Measurements from ENCODE around the gene UBE4B. TPM values are rescaled to one million over a fixed set of nuclear protein-coding genes. Genes with fewer than 3 reads are reported as not detected.

UBE4B gene
- total and polyA plus RNA-seq, 2 of the 13 experiments (the other 11 are each of a cell fraction or from before 2014, with no cell fraction given) = 15.2 to 24.8 TPM

DNA sequence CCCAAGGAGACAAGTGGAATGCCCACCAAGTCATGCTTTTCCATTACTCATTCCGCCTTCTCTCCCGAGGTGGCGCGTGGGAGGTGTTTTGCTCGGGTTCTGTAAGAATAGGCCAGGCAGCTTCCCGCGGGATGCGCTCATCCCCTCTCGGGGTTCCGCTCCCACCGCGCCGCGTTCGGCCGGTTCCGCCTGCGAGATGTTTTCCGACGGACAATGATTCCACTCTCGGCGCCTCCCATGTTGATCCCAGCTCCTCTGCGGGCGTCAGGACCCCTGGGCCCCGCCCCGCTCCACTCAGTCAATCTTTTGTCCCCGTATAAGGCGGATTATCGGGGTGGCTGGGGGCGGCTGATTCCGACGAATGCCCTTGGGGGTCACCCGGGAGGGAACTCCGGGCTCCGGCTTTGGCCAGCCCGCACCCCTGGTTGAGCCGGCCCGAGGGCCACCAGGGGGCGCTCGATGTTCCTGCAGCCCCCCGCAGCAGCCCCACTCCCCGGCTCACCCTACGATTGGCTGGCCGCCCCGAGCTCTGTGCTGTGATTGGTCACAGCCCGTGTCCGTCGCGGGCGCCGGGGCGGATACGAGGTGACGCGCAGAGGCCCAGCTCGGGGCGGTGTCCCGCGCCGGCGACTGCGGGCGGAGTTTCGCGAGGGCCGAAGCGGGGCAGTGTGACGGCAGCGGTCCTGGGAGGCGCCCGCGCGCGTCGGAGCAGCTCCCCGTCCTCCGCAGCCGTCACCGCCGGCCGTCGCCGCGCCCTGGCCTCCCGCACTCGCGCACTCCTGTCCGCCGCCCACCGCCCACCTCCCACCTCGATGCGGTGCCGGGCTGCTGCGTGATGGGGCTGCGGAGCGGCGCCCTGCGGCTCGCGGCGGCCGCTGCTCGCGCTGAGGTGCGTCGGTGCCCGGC lies 177.4 kb downstream of the UBE4B start, which contains the start of gene KIF1B (continued):
- peak; percentile 60; the same call in 1 of the 2 replicates for TF ChIP-seq HNRNPUL1 (IDR thresholded peaks at IDR 0.05; ENCODE audit: low read depth, low read length)
- no peak for TF ChIP-seq EEA1 (CRISPR knock-in tag; IDR thresholded peaks at IDR 0.05; ENCODE audit: borderline replicate concordance)
- TF ChIP-seq, protein P1, sequence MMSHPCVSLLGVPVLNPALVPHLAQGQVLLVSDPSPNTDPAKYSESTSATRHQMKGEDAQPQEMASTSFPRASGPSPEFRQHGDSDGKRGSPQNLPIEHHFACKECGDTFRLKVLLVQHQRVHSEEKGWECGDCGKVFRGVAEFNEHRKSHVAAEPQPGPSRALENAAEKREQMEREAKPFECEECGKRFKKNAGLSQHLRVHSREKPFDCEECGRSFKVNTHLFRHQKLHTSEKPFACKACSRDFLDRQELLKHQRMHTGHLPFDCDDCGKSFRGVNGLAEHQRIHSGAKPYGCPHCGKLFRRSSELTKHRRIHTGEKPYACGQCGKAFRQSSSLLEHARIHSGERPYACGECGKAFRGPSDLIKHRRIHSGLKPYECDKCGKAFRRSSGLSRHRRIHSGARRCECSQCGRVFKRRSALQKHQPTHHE (CRISPR knock-in tag; IDR thresholded peaks at IDR 0.05; ENCODE audit: borderline replicate concordance) = no peak; the same call in 1 of the 2 replicates
- TF ChIP-seq ZNF660 (CRISPR knock-in tag; IDR thresholded peaks at IDR 0.05; ENCODE audit: borderline replicate concordance, low read depth) = no peak
- TF ChIP-seq, protein P2, sequence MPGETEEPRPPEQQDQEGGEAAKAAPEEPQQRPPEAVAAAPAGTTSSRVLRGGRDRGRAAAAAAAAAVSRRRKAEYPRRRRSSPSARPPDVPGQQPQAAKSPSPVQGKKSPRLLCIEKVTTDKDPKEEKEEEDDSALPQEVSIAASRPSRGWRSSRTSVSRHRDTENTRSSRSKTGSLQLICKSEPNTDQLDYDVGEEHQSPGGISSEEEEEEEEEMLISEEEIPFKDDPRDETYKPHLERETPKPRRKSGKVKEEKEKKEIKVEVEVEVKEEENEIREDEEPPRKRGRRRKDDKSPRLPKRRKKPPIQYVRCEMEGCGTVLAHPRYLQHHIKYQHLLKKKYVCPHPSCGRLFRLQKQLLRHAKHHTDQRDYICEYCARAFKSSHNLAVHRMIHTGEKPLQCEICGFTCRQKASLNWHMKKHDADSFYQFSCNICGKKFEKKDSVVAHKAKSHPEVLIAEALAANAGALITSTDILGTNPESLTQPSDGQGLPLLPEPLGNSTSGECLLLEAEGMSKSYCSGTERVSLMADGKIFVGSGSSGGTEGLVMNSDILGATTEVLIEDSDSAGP (CRISPR knock-in tag; IDR thresholded peaks at IDR 0.05; ENCODE audit: borderline replicate concordance) = peak; percentile 82
- TF ChIP-seq, protein P3, sequence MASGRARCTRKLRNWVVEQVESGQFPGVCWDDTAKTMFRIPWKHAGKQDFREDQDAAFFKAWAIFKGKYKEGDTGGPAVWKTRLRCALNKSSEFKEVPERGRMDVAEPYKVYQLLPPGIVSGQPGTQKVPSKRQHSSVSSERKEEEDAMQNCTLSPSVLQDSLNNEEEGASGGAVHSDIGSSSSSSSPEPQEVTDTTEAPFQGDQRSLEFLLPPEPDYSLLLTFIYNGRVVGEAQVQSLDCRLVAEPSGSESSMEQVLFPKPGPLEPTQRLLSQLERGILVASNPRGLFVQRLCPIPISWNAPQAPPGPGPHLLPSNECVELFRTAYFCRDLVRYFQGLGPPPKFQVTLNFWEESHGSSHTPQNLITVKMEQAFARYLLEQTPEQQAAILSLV (CRISPR knock-in tag; IDR thresholded peaks at IDR 0.05; ENCODE audit: borderline replicate concordance) = peak; percentile 75; the same call in 1 of the 2 replicates
- TF ChIP-seq ARNTL (CRISPR knock-in tag; IDR thresholded peaks at IDR 0.05) = no peak
- TF ChIP-seq, protein P4, sequence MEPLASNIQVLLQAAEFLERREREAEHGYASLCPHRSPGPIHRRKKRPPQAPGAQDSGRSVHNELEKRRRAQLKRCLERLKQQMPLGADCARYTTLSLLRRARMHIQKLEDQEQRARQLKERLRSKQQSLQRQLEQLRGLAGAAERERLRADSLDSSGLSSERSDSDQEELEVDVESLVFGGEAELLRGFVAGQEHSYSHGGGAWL (CRISPR knock-in tag; IDR thresholded peaks at IDR 0.05) = no peak; the same call in 1 of the 2 replicates
- TF ChIP-seq, protein P5, sequence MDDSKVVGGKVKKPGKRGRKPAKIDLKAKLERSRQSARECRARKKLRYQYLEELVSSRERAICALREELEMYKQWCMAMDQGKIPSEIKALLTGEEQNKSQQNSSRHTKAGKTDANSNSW (CRISPR knock-in tag; IDR thresholded peaks at IDR 0.05; ENCODE audit: borderline replicate concordance) = no peak
- TF ChIP-seq, protein P6, sequence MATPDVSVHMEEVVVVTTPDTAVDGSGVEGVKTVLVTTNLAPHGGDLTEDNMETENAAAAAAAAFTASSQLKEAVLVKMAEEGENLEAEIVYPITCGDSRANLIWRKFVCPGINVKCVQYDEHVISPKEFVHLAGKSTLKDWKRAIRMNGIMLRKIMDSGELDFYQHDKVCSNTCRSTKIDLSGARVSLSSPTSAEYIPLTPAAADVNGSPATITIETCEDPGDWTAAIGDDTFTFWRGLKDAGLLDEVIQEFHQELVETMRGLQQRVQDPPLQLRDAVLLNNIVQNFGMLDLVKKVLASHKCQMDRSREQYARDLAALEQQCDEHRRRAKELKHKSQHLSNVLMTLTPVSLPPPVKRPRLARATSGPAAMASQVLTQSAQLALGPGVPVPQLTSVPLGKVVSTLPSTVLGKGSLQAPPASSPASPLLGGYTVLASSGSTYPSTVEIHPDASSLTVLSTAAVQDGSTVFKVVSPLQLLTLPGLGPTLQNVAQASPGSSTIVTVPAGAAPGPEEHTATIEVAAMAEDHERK (CRISPR knock-in tag; IDR thresholded peaks at IDR 0.05; ENCODE audit: low read depth) = peak; percentile 17; the same call in 1 of the 2 replicates
- TF ChIP-seq, protein P7, sequence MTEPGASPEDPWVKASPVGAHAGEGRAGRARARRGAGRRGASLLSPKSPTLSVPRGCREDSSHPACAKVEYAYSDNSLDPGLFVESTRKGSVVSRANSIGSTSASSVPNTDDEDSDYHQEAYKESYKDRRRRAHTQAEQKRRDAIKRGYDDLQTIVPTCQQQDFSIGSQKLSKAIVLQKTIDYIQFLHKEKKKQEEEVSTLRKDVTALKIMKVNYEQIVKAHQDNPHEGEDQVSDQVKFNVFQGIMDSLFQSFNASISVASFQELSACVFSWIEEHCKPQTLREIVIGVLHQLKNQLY (CRISPR knock-in tag; IDR thresholded peaks at IDR 0.05) = 0 out of 2 replicates have a peak, but pooled peaks have one; percentile 31
- TF ChIP-seq ZNF557 (CRISPR knock-in tag; IDR thresholded peaks at IDR 0.05) = no peak
- TF ChIP-seq, protein P8, sequence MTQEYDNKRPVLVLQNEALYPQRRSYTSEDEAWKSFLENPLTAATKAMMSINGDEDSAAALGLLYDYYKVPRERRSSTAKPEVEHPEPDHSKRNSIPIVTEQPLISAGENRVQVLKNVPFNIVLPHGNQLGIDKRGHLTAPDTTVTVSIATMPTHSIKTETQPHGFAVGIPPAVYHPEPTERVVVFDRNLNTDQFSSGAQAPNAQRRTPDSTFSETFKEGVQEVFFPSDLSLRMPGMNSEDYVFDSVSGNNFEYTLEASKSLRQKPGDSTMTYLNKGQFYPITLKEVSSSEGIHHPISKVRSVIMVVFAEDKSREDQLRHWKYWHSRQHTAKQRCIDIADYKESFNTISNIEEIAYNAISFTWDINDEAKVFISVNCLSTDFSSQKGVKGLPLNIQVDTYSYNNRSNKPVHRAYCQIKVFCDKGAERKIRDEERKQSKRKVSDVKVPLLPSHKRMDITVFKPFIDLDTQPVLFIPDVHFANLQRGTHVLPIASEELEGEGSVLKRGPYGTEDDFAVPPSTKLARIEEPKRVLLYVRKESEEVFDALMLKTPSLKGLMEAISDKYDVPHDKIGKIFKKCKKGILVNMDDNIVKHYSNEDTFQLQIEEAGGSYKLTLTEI (CRISPR knock-in tag; conservative IDR thresholded peaks at IDR 0.05) = no peak
- TF ChIP-seq, protein P9, sequence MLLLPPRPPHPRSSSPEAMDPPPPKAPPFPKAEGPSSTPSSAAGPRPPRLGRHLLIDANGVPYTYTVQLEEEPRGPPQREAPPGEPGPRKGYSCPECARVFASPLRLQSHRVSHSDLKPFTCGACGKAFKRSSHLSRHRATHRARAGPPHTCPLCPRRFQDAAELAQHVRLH (CRISPR knock-in tag; IDR thresholded peaks at IDR 0.05; ENCODE audit: borderline replicate concordance, low read depth) = peak; percentile 88
- TF ChIP-seq, protein P10, sequence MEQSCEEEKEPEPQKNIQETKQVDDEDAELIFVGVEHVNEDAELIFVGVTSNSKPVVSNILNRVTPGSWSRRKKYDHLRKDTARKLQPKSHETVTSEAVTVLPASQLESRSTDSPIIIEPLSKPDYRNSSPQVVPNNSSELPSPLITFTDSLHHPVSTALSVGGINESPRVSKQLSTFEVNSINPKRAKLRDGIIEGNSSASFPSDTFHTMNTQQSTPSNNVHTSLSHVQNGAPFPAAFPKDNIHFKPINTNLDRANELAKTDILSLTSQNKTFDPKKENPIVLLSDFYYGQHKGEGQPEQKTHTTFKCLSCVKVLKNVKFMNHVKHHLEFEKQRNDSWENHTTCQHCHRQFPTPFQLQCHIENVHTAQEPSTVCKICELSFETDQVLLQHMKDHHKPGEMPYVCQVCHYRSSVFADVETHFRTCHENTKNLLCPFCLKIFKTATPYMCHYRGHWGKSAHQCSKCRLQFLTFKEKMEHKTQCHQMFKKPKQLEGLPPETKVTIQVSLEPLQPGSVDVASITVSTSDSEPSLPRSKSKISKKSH (CRISPR knock-in tag; IDR thresholded peaks at IDR 0.05; ENCODE audit: borderline replicate concordance) = peak; percentile 70; the same call in 1 of the 2 replicates

All from HepG2 (cell line).